ENCODE data around the gene IL5RA.

Gene IL5RA

DNA sequence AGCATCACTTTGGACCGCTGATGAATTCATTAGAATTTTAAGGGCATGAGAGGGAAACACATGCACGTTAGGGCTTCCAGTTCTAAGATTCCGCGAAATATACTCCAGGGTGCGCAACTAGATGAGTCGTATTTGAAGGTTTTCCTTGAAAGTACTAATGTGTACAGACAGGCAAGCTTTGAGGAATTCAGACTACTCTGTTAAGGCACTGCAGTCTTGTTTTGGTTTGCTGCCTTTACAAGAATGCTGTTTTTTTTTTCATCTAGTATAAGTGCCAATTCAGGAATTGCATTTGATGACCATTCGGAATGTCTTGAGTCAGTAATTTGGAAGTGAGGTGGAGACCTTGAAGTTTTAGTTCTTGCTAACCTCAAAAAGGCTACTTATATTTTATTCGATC is 35.7 kb upstream of the IL5RA start:
- Histone ChIP-seq H3K23ac (ENCODE audit: low read length) (no peak overlapping the region), H3K4ac (ENCODE audit: low read depth, low read length) (no peak overlapping the region), H3K79me1 (ENCODE audit: low read length) (peaks cover 1% of the 10 kb centered on the region), H3K9ac (ENCODE audit: low read length) (no peak overlapping the region), H4K5ac (ENCODE audit: low read length) (no peak overlapping the region), H3K18ac (ENCODE audit: low read length) (no peak overlapping the region), H2BK120ac (ENCODE audit: low read depth, low read length) (no peak overlapping the region), H2BK5ac (ENCODE audit: low read length) (no peak overlapping the region), H3K4me3 (ENCODE audit: low read length) (no peak overlapping the region), H3K79me2 (ENCODE audit: control insufficient read depth, insufficient read depth, low read length) (no peaks in the 10 kb centered on the region), H3K4me2 (ENCODE audit: low read length) (no peak overlapping the region), H2BK15ac (replicated peaks; ENCODE audit: low read depth) (no peak overlapping the region), H3K27ac (ENCODE audit: low read depth, low read length) (no peak overlapping the region), H3K36me3 (ENCODE audit: control insufficient read depth, insufficient read depth, low read length) (peaks cover 6% of the 10 kb centered on the region), H3K4me1 (ENCODE audit: control insufficient read depth, low read depth, low read length) (no peaks in the 10 kb centered on the region), H3K56ac (ENCODE audit: low read length) (no peak overlapping the region), H4K8ac (ENCODE audit: low read depth, low read length) (no peak overlapping the region), H3K27me3 (ENCODE audit: insufficient read depth, low read length, poor library complexity) (no peaks in the 10 kb centered on the region), H2AK5ac (ENCODE audit: low read length) (no peak overlapping the region)
- DNase-seq: no peak
- WGBS (ENCODE audit: extremely low coverage, insufficient coverage, low lambda C conversion rate): no CpG with 5 or more reads among the region's 8 CpGs

DNA sequence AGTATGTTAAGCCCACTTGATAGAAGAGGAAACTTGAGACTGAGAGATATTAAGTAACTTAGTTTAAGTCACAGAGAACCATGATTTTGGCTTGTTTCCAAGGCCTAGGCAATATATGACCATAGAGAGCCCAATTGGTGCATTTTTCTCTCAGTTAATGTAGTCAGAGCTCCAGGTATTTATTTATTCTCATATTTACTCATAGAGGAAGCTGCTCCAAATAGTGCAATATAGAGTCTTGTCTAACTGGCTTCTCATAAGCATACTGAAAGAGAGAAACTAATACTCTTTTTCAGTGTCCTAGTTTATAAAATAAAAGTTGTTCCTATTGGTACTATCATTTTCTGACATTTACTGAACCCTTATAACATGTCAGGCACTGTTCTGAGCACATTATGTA is 31.8 kb upstream of the IL5RA start:
- H3K18ac ChIP-seq (ENCODE audit: low read length): no peak overlapping the region
- no peaks in the 10 kb centered on the region for H3K4me1 ChIP-seq (ENCODE audit: control insufficient read depth, low read depth, low read length)
- DNase-seq: no peak
- no peaks in the 10 kb centered on the region for H3K27me3 ChIP-seq (ENCODE audit: insufficient read depth, low read length, poor library complexity)
- H3K4me3 ChIP-seq (ENCODE audit: low read length): no peak overlapping the region
- peaks cover 1% of the 10 kb centered on the region for H3K79me1 ChIP-seq (ENCODE audit: low read length)
- no peak overlapping the region for H3K4ac ChIP-seq (ENCODE audit: low read depth, low read length)
- H3K27ac ChIP-seq (ENCODE audit: low read depth, low read length): no peak overlapping the region
- H3K36me3 ChIP-seq (ENCODE audit: control insufficient read depth, insufficient read depth, low read length): peaks cover 3% of the 10 kb centered on the region
- no peak overlapping the region for H3K4me2 ChIP-seq (ENCODE audit: low read length)
- no peak overlapping the region for H4K8ac ChIP-seq (ENCODE audit: low read depth, low read length)
- H3K56ac ChIP-seq (ENCODE audit: low read length): no peak overlapping the region
- H2BK120ac ChIP-seq (ENCODE audit: low read depth, low read length): no peak overlapping the region
- H2BK15ac ChIP-seq (replicated peaks; ENCODE audit: low read depth): no peak overlapping the region
- no peak overlapping the region for H3K23ac ChIP-seq (ENCODE audit: low read length)
- no peak overlapping the region for H3K9ac ChIP-seq (ENCODE audit: low read length)
- H2AK5ac ChIP-seq (ENCODE audit: low read length): no peak overlapping the region
- H4K5ac ChIP-seq (ENCODE audit: low read length): no peak overlapping the region
- peaks cover 2% of the 10 kb centered on the region for H3K79me2 ChIP-seq (ENCODE audit: control insufficient read depth, insufficient read depth, low read length)
- H2BK5ac ChIP-seq (ENCODE audit: low read length): no peak overlapping the region

DNA sequence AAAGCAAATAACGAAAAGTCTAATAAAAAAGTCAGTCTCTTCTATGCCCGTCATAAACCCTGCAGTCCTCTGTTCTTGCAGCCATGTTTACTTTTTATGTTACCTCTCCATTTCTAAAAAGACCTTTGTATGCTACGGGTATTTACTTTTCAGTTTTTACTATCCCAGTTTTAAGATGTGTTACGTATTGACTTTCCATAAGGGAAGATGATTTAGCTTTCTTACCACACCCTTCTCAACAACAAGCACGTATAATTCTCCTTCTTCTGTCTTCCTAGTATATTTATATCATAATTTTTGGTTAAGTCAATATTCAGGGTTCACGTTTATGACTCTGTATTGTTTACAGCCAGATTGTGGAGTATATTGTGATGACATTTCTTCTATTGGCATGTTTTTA is 27.4 kb upstream of the IL5RA start:
- Histone ChIP-seq H3K27me3 (ENCODE audit: insufficient read depth, low read length, poor library complexity) (no peaks in the 10 kb centered on the region), H3K56ac (ENCODE audit: low read length) (no peak overlapping the region), H3K4me2 (ENCODE audit: low read length) (no peak overlapping the region), H3K4me3 (ENCODE audit: low read length) (no peak overlapping the region), H2BK15ac (replicated peaks; ENCODE audit: low read depth) (no peak overlapping the region), H3K4ac (ENCODE audit: low read depth, low read length) (no peak overlapping the region), H3K4me1 (ENCODE audit: control insufficient read depth, low read depth, low read length) (no peaks in the 10 kb centered on the region), H3K79me2 (ENCODE audit: control insufficient read depth, insufficient read depth, low read length) (peaks cover 14% of the 10 kb centered on the region), H3K36me3 (ENCODE audit: control insufficient read depth, insufficient read depth, low read length) (peaks cover 3% of the 10 kb centered on the region), H3K9ac (ENCODE audit: low read length) (no peak overlapping the region), H2AK5ac (ENCODE audit: low read length) (no peak overlapping the region), H3K23ac (ENCODE audit: low read length) (no peak overlapping the region), H3K79me1 (ENCODE audit: low read length) (peaks cover 12% of the 10 kb centered on the region), H4K5ac (ENCODE audit: low read length) (no peak overlapping the region), H3K27ac (ENCODE audit: low read depth, low read length) (no peak overlapping the region), H3K18ac (ENCODE audit: low read length) (no peak overlapping the region), H4K8ac (ENCODE audit: low read depth, low read length) (no peak overlapping the region), H2BK5ac (ENCODE audit: low read length) (no peak overlapping the region), H2BK120ac (ENCODE audit: low read depth, low read length) (no peak overlapping the region)
- no peak for DNase-seq
- WGBS (ENCODE audit: extremely low coverage, insufficient coverage, low lambda C conversion rate): no CpG with 5 or more reads among the region's 6 CpGs

DNA sequence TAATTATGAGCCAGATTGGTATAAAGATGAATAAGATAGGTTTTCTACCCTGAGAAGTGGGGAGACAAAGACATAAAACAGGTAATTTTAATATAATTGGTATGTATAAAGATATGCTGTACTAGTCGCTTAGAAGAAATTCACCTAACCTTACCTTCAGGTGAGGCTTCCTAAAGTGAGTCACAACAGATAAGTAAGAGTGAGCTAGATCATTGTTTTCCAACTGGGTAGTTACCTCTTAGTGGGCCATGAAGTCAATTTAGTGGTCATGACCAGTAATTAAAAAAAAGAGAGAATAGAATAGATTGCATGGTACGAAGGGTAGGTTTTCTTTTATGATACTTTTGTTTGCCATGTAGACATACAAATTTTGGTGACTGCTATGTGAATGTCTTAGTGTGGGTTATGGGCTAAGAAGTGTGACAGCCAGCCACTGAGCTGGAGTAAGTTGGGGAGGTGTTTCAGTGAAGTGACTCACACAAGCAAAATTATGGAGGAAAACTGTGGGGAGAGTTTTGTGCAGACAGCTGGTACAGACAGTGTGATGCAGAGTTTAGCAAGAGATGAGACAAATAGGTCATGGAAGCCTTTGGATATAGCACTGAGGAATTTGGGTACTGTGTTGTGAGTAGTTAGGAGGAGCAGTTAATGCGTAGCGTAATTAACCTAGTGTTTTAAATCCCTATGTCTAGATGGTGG is 24.7 kb upstream of the IL5RA start:
- H3K23ac ChIP-seq (ENCODE audit: low read length): no peak overlapping the region
- peaks cover 14% of the 10 kb centered on the region for H3K79me2 ChIP-seq (ENCODE audit: control insufficient read depth, insufficient read depth, low read length)
- whole genome bisulfite sequencing (ENCODE audit: extremely low coverage, insufficient coverage, low lambda C conversion rate): no CpG with 5 or more reads among the region's 4 CpGs
- peaks cover under 1% of the 10 kb centered on the region for H3K36me3 ChIP-seq (ENCODE audit: control insufficient read depth, insufficient read depth, low read length)
- peaks cover 12% of the 10 kb centered on the region for H3K79me1 ChIP-seq (ENCODE audit: low read length)
- no peak overlapping the region for H2BK15ac ChIP-seq (replicated peaks; ENCODE audit: low read depth)
- DNase-seq: no peak
- H3K18ac ChIP-seq (ENCODE audit: low read length): no peak overlapping the region
- no peaks in the 10 kb centered on the region for H3K27me3 ChIP-seq (ENCODE audit: insufficient read depth, low read length, poor library complexity)
- H3K4me1 ChIP-seq (ENCODE audit: control insufficient read depth, low read depth, low read length): no peaks in the 10 kb centered on the region
- no peak overlapping the region for H3K56ac ChIP-seq (ENCODE audit: low read length)
- H3K27ac ChIP-seq (ENCODE audit: low read depth, low read length): no peak overlapping the region
- H4K5ac ChIP-seq (ENCODE audit: low read length): no peak overlapping the region
- H3K4me3 ChIP-seq (ENCODE audit: low read length): no peak overlapping the region
- H2BK120ac ChIP-seq (ENCODE audit: low read depth, low read length): no peak overlapping the region
- no peak overlapping the region for H3K4me2 ChIP-seq (ENCODE audit: low read length)
- H2BK5ac ChIP-seq (ENCODE audit: low read length): no peak overlapping the region
- no peak overlapping the region for H4K8ac ChIP-seq (ENCODE audit: low read depth, low read length)
- no peak overlapping the region for H2AK5ac ChIP-seq (ENCODE audit: low read length)
- H3K9ac ChIP-seq (ENCODE audit: low read length): no peak overlapping the region
- no peak overlapping the region for H3K4ac ChIP-seq (ENCODE audit: low read depth, low read length)

DNA sequence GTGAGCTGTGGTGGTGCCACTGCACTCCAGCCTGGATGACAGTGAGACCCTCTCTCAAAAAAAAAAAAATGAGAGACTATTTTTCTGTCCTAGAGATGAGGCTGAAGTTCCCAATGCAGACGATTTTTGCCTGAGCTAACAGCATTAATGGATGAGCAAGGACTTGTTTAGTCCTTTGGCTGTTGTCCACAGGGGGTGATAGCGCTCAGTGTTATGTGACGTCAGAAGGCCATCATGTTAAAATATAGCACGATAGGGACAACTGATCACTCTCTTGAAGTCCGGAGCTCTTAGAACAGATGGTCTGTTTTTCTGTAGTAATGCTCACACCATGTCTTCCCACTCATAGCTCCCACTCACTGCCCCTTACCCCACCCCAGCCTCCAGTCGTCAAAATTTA is 23.3 kb upstream of the IL5RA start:
- Histone ChIP-seq H3K79me1 (ENCODE audit: low read length) (peaks cover 16% of the 10 kb centered on the region), H2BK15ac (replicated peaks; ENCODE audit: low read depth) (no peak overlapping the region), H2BK120ac (ENCODE audit: low read depth, low read length) (no peak overlapping the region), H4K5ac (ENCODE audit: low read length) (no peak overlapping the region), H3K27me3 (ENCODE audit: insufficient read depth, low read length, poor library complexity) (no peaks in the 10 kb centered on the region), H3K23ac (ENCODE audit: low read length) (no peak overlapping the region), H3K9ac (ENCODE audit: low read length) (no peak overlapping the region), H3K18ac (ENCODE audit: low read length) (no peak overlapping the region), H2BK5ac (ENCODE audit: low read length) (no peak overlapping the region), H3K4ac (ENCODE audit: low read depth, low read length) (no peak overlapping the region), H3K4me3 (ENCODE audit: low read length) (no peak overlapping the region), H3K27ac (ENCODE audit: low read depth, low read length) (no peak overlapping the region), H4K8ac (ENCODE audit: low read depth, low read length) (no peak overlapping the region), H3K56ac (ENCODE audit: low read length) (no peak overlapping the region), H2AK5ac (ENCODE audit: low read length) (no peak overlapping the region), H3K4me2 (ENCODE audit: low read length) (no peak overlapping the region), H3K36me3 (ENCODE audit: control insufficient read depth, insufficient read depth, low read length) (peaks cover 2% of the 10 kb centered on the region), H3K4me1 (ENCODE audit: control insufficient read depth, low read depth, low read length) (no peaks in the 10 kb centered on the region), H3K79me2 (ENCODE audit: control insufficient read depth, insufficient read depth, low read length) (peaks cover 19% of the 10 kb centered on the region)
- peak; percentile 16 for DNase-seq
- no CpG with 5 or more reads among the region's 6 CpGs for WGBS (ENCODE audit: extremely low coverage, insufficient coverage, low lambda C conversion rate)

DNA sequence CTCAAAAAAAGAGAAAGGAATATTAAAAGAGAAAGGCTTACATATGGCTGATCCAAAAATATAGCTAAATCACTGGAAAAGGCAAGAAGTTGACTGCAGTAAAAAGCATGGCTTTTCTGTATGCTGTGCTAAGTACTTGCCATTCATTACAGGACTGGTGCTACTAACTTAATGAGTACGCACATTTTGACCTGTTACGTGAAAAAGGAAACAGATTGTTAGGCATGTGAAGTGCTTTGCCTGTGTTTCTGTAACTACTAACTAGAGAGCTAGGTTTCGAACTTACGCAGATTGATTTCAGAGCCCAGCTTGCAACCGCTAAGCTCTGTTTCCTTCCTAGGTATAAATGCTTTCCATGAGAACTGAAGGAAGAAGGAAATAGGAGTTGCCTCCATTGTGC is 19.4 kb upstream of the IL5RA start:
- WGBS (ENCODE audit: extremely low coverage, insufficient coverage, low lambda C conversion rate): no CpG with 5 or more reads among the region's 5 CpGs
- no peak overlapping the region for H3K4ac ChIP-seq (ENCODE audit: low read depth, low read length)
- H4K8ac ChIP-seq (ENCODE audit: low read depth, low read length): no peak overlapping the region
- no peaks in the 10 kb centered on the region for H3K27me3 ChIP-seq (ENCODE audit: insufficient read depth, low read length, poor library complexity)
- peaks cover 4% of the 10 kb centered on the region for H3K4me1 ChIP-seq (ENCODE audit: control insufficient read depth, low read depth, low read length)
- H3K18ac ChIP-seq (ENCODE audit: low read length): no peak overlapping the region
- H3K4me2 ChIP-seq (ENCODE audit: low read length): no peak overlapping the region
- no peak overlapping the region for H2BK120ac ChIP-seq (ENCODE audit: low read depth, low read length)
- H2BK5ac ChIP-seq (ENCODE audit: low read length): no peak overlapping the region
- no peak overlapping the region for H2BK15ac ChIP-seq (replicated peaks; ENCODE audit: low read depth)
- no peak overlapping the region for H3K4me3 ChIP-seq (ENCODE audit: low read length)
- peaks cover 2% of the 10 kb centered on the region for H3K36me3 ChIP-seq (ENCODE audit: control insufficient read depth, insufficient read depth, low read length)
- no peak for DNase-seq
- H4K5ac ChIP-seq (ENCODE audit: low read length): no peak overlapping the region
- H3K27ac ChIP-seq (ENCODE audit: low read depth, low read length): no peak overlapping the region
- peaks cover 10% of the 10 kb centered on the region for H3K79me1 ChIP-seq (ENCODE audit: low read length)
- no peak overlapping the region for H3K56ac ChIP-seq (ENCODE audit: low read length)
- no peak overlapping the region for H3K9ac ChIP-seq (ENCODE audit: low read length)
- peaks cover 21% of the 10 kb centered on the region for H3K79me2 ChIP-seq (ENCODE audit: control insufficient read depth, insufficient read depth, low read length)
- H3K23ac ChIP-seq (ENCODE audit: low read length): no peak overlapping the region
- no peak overlapping the region for H2AK5ac ChIP-seq (ENCODE audit: low read length)

Data from mesendoderm (in vitro differentiated cells).